Common myeloid progenitor, CD34-positive (primary cell): ENCODE results near the gene CAMKK2.
A peak's percentile ranks its signal among the peaks of the same experiment; 100 is the strongest.

ENCODE experiments used
- CTCF ChIA-PET: fragments of 350-600 bp; sonication (Branson Sonifier 250); formaldehyde crosslinking; loops from one replicate; lab custom pipeline; 2021; ENCODE audit warnings: antibody characterized with exemption; lab: Charles Lee
- POLR2A ChIA-PET: fragments of 350-600 bp; sonication (Branson Sonifier 250); formaldehyde crosslinking; loops from one replicate; lab custom pipeline; 2021; ENCODE audit warnings: antibody characterized with exemption; lab: Charles Lee
- DNase-seq, 3 donors: peaks; one replicate each; pipeline versions ENCODE4 v3.0.0 to v3.0.0-alpha.2; 2013
- H3K27ac ChIP-seq, 2 experiments: 1 replicate in 1 of 2; 2 replicates in 1 of 2; pipeline ENCODE4 v1.7.0; 2013; ENCODE audit warnings: inconsistent platforms in 2 of 2, low read length in 2 of 2, mild to moderate bottlenecking in 2 of 2, low read depth in 1 of 2, moderate library complexity in 1 of 2; ENCODE audit not compliant: severe bottlenecking in 2 of 2, insufficient read depth in 1 of 2, poor library complexity in 1 of 2
- H3K27me3 ChIP-seq, 5 experiments: replicated peaks in 2 of 5; 1 replicate in 3 of 5; 2 replicates in 2 of 5; pipeline versions ENCODE4 v1.6.1 to v1.7.0; 2013; ENCODE audit warnings: low read length in 4 of 5, mild to moderate bottlenecking in 2 of 5, moderate library complexity in 2 of 5, inconsistent platforms in 1 of 5; ENCODE audit not compliant: insufficient read depth in 5 of 5, control insufficient read depth in 4 of 5
- H3K36me3 ChIP-seq, 4 experiments: 1 replicate in 2 of 4; 2 replicates in 2 of 4; pipeline versions ENCODE4 v1.6.1 to v1.7.0; 2013; ENCODE audit warnings: low read length in 3 of 4, control low read depth in 1 of 4, mild to moderate bottlenecking in 1 of 4; ENCODE audit not compliant: control insufficient read depth in 4 of 4, insufficient read depth in 4 of 4
- H3K4me1 ChIP-seq, 4 experiments: 1 replicate in 3 of 4; 2 replicates in 1 of 4; pipeline versions ENCODE4 v1.6.1 to v1.7.1; 2013; ENCODE audit warnings: low read length in 3 of 4, mild to moderate bottlenecking in 3 of 4, control low read depth in 1 of 4, inconsistent platforms in 1 of 4, moderate library complexity in 1 of 4; ENCODE audit not compliant: control insufficient read depth in 4 of 4, insufficient read depth in 4 of 4; ENCODE audit errors: control extremely low read depth in 1 of 4
- H3K4me3 ChIP-seq, 7 experiments: 1 replicate in 4 of 7; 2 replicates in 3 of 7; pipeline versions ENCODE4 v1.5.1 to v1.7.0; 2013; ENCODE audit warnings: mild to moderate bottlenecking in 7 of 7, low read length in 6 of 7, moderate library complexity in 6 of 7, inconsistent platforms in 2 of 7, low read depth in 2 of 7, control low read depth in 1 of 7; ENCODE audit not compliant: insufficient read depth in 4 of 7, control insufficient read depth in 1 of 7; ENCODE audit errors: extremely low read depth in 1 of 7
- H3K9me3 ChIP-seq, 5 experiments: 1 replicate in 4 of 5; 2 replicates in 1 of 5; pipeline versions ENCODE4 v1.6.1 to v1.7.1; 2013; ENCODE audit warnings: low read length in 4 of 5, mild to moderate bottlenecking in 2 of 5, inconsistent platforms in 1 of 5, low read depth in 1 of 5, moderate library complexity in 1 of 5; ENCODE audit not compliant: control insufficient read depth in 4 of 5, insufficient read depth in 2 of 5; ENCODE audit errors: control extremely low read depth in 1 of 5
- WGBS: methylation state at CpG from one replicate; pipeline ENCODE4 v1.1.5; 2013; ENCODE audit not compliant: insufficient coverage; 5-methylcytosine and 5-hydroxymethylcytosine counted together

Gene CAMKK2

GRCh38 chr12:121196902-121197301 lies 99.6 kb downstream of the CAMKK2 start:
- DNase-seq, result peak; percentile 91 to 95 (median 91)
- no CpG with 5 or more reads among the region's 6 CpGs for WGBS
- H3K9me3 ChIP-seq, result no peaks in the 10 kb centered on the region
- H3K36me3 ChIP-seq, result no peaks in the 10 kb centered on the region
- no peaks in the 10 kb centered on the region for H3K27me3 ChIP-seq
- peak overlapping the region in 5 of 7 experiments; percentile 7 to 54 (median 51) for H3K4me3 ChIP-seq
- H3K4me1 ChIP-seq, result peaks cover 0 to 16% (median 13%) of the 10 kb centered on the region in 4 experiments
- ChIA-PET POLR2A (interaction anchor here (0.6 to 1.0 kb wide), 2 partner anchors 42 to 1578 kb away, joined by 3 to 4 read pairs; no protein-coding TSS in a partner anchor), CTCF (interaction anchor here (1.1 to 1.8 kb wide), 4 partner anchors 12 to 98 kb away, joined by 3 to 5 read pairs (median 4); partner anchors contain the start of gene P2RX4)
- H3K27ac ChIP-seq, result peak overlapping the region; percentile 50 to 81

DNA sequence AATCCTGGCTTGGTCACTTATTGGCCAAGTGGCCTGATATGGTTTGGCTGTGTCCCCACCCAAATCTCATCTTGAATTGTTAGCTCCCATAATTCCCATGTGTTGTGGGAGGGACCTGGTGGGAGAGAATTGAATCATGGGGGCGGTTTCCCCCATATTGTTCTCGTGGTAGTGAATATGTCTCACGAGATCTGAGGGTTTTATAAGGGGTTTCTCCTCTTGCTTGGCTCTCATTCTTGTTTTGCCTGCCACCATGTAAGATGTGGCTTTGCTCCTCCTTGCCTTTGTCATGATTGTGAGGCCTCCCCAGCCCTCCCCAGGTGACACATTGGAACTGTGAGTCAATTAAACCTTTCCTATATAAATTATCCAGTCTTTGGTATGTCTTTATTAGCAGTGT lies 105.4 kb downstream of the CAMKK2 start:
- DNase-seq, result no peak
- H3K4me1 ChIP-seq, result peaks cover 0 to 7% (median 5%) of the 10 kb centered on the region in 4 experiments
- POLR2A ChIA-PET, result no interaction called here
- no peak overlapping the region for H3K27ac ChIP-seq
- 100% methylated on average over 3 of the region's 3 CpGs for WGBS
- H3K4me3 ChIP-seq, result no peak overlapping the region
- H3K9me3 ChIP-seq, result no peaks in the 10 kb centered on the region
- no peaks in the 10 kb centered on the region for H3K27me3 ChIP-seq
- peaks cover 0 to 2% (median 1%) of the 10 kb centered on the region in 4 experiments for H3K36me3 ChIP-seq
- CTCF ChIA-PET, result interaction anchor here (0.7 to 1.2 kb wide), 2 partner anchors 9 to 40 kb away, joined by 3 read pairs; no protein-coding TSS in a partner anchor

DNA sequence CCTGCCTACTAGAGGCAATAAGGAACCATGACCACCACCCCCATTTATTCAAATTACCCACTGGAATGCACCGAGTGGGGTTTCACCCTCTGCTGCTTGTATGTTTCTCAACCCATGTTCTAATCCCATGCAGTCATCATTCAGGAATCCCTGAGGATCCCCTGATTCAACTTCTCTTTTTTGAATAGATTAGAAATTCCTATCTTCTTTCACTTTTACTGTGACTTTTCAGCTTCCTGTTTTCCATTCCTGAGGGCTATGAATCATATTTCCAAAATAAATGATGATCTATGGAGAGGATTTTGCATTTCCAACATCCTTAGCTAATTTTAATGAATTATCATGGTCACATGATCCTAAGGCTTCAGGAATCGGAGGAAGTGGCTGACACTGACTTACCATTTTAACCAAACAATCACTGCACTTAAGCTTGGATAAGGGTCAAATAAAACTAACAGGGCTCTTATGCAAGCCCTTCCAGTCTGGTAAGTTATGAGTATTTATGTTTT lies 105.9 kb downstream of the CAMKK2 start:
- DNase-seq, result peak in 1 of 3 donors; percentile 27
- CTCF ChIA-PET, result interaction anchor here (0.7 kb wide), 1 partner anchor 40 kb away, joined by 3 read pairs; no protein-coding TSS in a partner anchor

DNA sequence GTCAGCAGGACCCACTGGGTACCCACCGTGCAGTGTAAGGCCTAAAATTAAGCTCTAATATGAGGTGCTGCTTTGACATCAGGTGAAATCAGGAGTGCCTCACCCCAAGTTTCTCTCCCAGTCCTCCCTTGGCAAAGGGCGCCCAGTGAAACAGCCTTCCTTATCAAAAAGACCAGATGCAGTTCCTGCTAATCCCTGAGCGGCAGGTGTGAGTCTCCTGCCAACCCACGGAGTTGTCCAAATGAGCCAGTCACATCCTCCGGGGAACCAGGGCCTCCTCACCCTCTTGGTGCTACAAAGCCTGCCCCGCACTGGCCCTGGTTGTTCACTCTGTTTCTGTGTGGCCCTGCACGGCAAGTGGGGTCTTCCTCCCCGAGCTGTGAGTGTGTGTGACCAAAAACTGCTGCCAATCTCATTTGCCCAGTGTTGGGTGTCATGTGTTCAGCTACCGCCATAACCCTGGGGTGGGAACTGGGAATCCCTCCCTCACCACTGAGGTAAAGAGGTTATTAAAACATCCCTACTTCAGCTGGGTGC lies 106.8 kb downstream of the CAMKK2 start:
- CTCF ChIA-PET, result interaction anchor here (0.7 kb wide), 1 partner anchor 18 kb away, joined by 3 read pairs; no protein-coding TSS in a partner anchor
- Histone ChIP-seq H3K36me3 (peaks cover 3 to 9% (median 6%) of the 10 kb centered on the region in 4 experiments), H3K4me1 (peaks cover 0 to 11% (median 6%) of the 10 kb centered on the region in 4 experiments), H3K27me3 (no peaks in the 10 kb centered on the region), H3K27ac (no peak overlapping the region), H3K4me3 (no peak overlapping the region), H3K9me3 (no peaks in the 10 kb centered on the region)
- DNase-seq, result peak in 2 of 3 donors; percentile 46 to 58
- POLR2A ChIA-PET, result no interaction called here
- WGBS, result 52% methylated on average over 5 of the region's 9 CpGs

More for the DNA sequence above, 105.9 kb downstream of the CAMKK2 start:
- Histone ChIP-seq H3K27me3 (no peaks in the 10 kb centered on the region), H3K36me3 (peaks cover 0 to 5% (median 3%) of the 10 kb centered on the region in 4 experiments), H3K9me3 (no peaks in the 10 kb centered on the region), H3K4me1 (peaks cover 0 to 7% (median 5%) of the 10 kb centered on the region in 4 experiments), H3K27ac (no peak overlapping the region), H3K4me3 (no peak overlapping the region)
- POLR2A ChIA-PET, result no interaction called here
- WGBS, result no CpG with 5 or more reads among the region's 2 CpGs

- H3K27me3 ChIP-seq, result no peaks in the 10 kb centered on the region
- no peak for DNase-seq
- CTCF ChIA-PET, result interaction anchor here (0.7 kb wide), 1 partner anchor 18 kb away, joined by 3 read pairs; no protein-coding TSS in a partner anchor
- H3K9me3 ChIP-seq, result no peaks in the 10 kb centered on the region
- 98% methylated on average over 4 of the region's 9 CpGs for WGBS
- POLR2A ChIA-PET, result no interaction called here
- H3K4me3 ChIP-seq, result no peak overlapping the region
- peaks cover 0 to 11% (median 6%) of the 10 kb centered on the region in 4 experiments for H3K4me1 ChIP-seq
- peaks cover 3 to 14% (median 8%) of the 10 kb centered on the region in 4 experiments for H3K36me3 ChIP-seq
- no peak overlapping the region for H3K27ac ChIP-seq
Measured at GRCh38 chr12:121189131-121189530, 107.4 kb downstream of the CAMKK2 start.

DNA sequence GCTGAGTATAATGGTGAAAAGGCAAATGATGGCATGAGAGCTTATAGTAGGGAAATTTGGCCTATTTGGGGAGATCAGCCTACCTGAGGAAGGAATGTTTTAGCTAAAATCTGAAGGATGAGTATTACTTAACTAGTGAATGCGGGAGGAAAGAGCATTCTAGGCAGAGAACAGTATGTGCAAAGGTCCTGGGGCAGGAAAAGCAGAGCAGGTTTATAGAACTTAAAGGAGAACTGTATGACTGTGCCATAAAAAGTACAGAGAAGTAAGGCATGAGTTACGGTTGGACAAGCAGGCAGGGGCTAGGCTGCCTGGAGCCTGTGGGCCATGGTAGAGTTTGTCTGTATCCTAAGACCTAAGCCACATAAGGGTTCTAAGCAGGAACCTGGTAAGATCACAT lies 108.3 kb downstream of the CAMKK2 start:
- CTCF ChIA-PET, result interaction anchor here (0.7 to 1.4 kb wide), 2 partner anchors 18 to 19 kb away, joined by 3 read pairs; no protein-coding TSS in a partner anchor
- POLR2A ChIA-PET, result no interaction called here
- H3K27me3 ChIP-seq, result no peaks in the 10 kb centered on the region
- H3K9me3 ChIP-seq, result no peaks in the 10 kb centered on the region
- 92% methylated on average over 2 of the region's 2 CpGs for WGBS
- H3K36me3 ChIP-seq, result peaks cover 3 to 15% (median 9%) of the 10 kb centered on the region in 4 experiments
- no peak overlapping the region for H3K27ac ChIP-seq
- H3K4me1 ChIP-seq, result peaks cover 0 to 11% (median 6%) of the 10 kb centered on the region in 4 experiments
- no peak for DNase-seq
- H3K4me3 ChIP-seq, result no peak overlapping the region
